Right forelimb (tissue), 1 donor: ENCODE data around the gene FAM3D.
A peak's percentile ranks its signal among the peaks of the same experiment; 100 is the strongest.
"Not testable (repeated sequence)": the region's sequence is repeated elsewhere in the genome, so short reads cannot be mapped to it uniquely, and the experiment has no call there.

Source experiments
- DNase-seq: peaks from one replicate; pipeline ENCODE4 v3.0.0-alpha.2; 2018

Gene FAM3D

GRCh38 chr3:58683001-58683458 is 16.5 kb upstream of the FAM3D start:
- DNase-seq, result no peak

GRCh38 chr3:58681863-58682262 is 15.3 kb upstream of the FAM3D start:
- DNase-seq, result no peak

GRCh38 chr3:58680879-58681525 is 14.4 kb upstream of the FAM3D start:
- DNase-seq, result no peak

- DNase-seq, result peak; percentile 56
Measured at GRCh38 chr3:58679974-58680666, 13.5 kb upstream of the FAM3D start.

GRCh38 chr3:58679446-58679845 is 12.9 kb upstream of the FAM3D start:
- no peak for DNase-seq

GRCh38 chr3:58678177-58678970 is 11.8 kb upstream of the FAM3D start:
- DNase-seq, result not testable (repeated sequence)

- no peak for DNase-seq
Measured at GRCh38 chr3:58672880-58673279, 6.3 kb upstream of the FAM3D start.

- no peak for DNase-seq
Measured at GRCh38 chr3:58672451-58672850, 5.9 kb upstream of the FAM3D start.

- no peak for DNase-seq
Measured at GRCh38 chr3:58670506-58671135, 4.0 kb upstream of the FAM3D start.

- DNase-seq, result no peak
Measured at GRCh38 chr3:58668247-58668646, 1.7 kb upstream of the FAM3D start.

GRCh38 chr3:58667704-58668103 is 1.1 kb upstream of the FAM3D start:
- DNase-seq, result no peak

- no peak for DNase-seq
Measured at GRCh38 chr3:58667229-58667628, 655 bp upstream of the FAM3D start.

GRCh38 chr3:58665405-58665804 is 1.2 kb downstream of the FAM3D start:
- DNase-seq, result no peak

GRCh38 chr3:58664611-58665010 is 2.0 kb downstream of the FAM3D start:
- no peak for DNase-seq

GRCh38 chr3:58661836-58662420 is 4.6 kb downstream of the FAM3D start:
- DNase-seq, result no peak

GRCh38 chr3:58660998-58661397 is 5.6 kb downstream of the FAM3D start:
- DNase-seq, result no peak

- DNase-seq, result peak; percentile 48
Measured at GRCh38 chr3:58659051-58659675, 7.4 kb downstream of the FAM3D start.

- no peak for DNase-seq
Measured at GRCh38 chr3:58658508-58658907, 8.1 kb downstream of the FAM3D start.

GRCh38 chr3:58657571-58658141 is 8.9 kb downstream of the FAM3D start:
- DNase-seq, result peak; percentile 4

- peak; percentile 18 for DNase-seq
Measured at GRCh38 chr3:58657036-58657520, 9.5 kb downstream of the FAM3D start.

GRCh38 chr3:58656631-58657030 is 9.9 kb downstream of the FAM3D start:
- no peak for DNase-seq

GRCh38 chr3:58654466-58654865 is 12.1 kb downstream of the FAM3D start:
- DNase-seq, result no peak
